Breast epithelium (tissue), 3 donors: ENCODE results near the gene ASTN1.

ENCODE experiments used
- CTCF ChIP-seq, 3 donors: fragments of 450-650 bp; IDR thresholded peaks; one replicate each; pipeline ENCODE4 v1.5.1; 2016 to 2017; ENCODE audit warnings: antibody characterized with exemption in 3 of 3, mild to moderate bottlenecking in 3 of 3, moderate library complexity in 3 of 3
- POLR2A ChIP-seq: fragments of 450-650 bp; IDR thresholded peaks from one replicate; pipeline ENCODE4 v1.6.1; 2016; ENCODE audit warnings: antibody characterized with exemption, mild to moderate bottlenecking, moderate library complexity
- POLR2AphosphoS5 ChIP-seq, 3 donors: sonication (generic); formaldehyde crosslinking; IDR thresholded peaks; one replicate each; pipeline ENCODE4 v1.6.1; 2017; ENCODE audit warnings: antibody characterized with exemption in 3 of 3

DNA sequence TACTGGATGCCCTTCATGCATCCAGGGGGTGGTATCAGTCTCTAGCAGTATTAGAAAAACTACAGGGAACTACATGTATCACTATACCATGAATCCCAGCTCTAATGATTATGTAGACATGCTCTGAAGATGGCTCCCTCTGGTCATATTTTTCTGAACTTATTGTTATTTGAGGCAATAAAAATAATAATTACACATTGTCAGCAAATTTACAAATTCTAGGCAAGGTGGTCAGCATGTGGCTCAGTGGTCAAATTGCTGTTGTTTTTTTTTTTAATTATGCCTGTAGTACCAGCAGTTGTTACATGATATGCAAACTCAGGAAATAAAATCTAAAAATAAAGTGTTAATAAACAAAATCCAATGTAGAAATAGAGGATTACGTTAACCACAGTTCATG lies 22.5 kb downstream of the ASTN1 start:
- TF ChIP-seq CTCF (IDR thresholded peaks at IDR 0.05) (no peak), POLR2AphosphoS5 (IDR thresholded peaks at IDR 0.05) (no peak), POLR2A (no peak)
